Pancreas (tissue), 10 donors: ENCODE results near the gene SLFN12L. TPM values are rescaled to one million over a fixed set of nuclear protein-coding genes. Genes with fewer than 3 reads are reported as not detected.

Experiments
- ATAC-seq, 4 donors: fragments of 200-7000 bp; cut with Tn5 transposase; one replicate each; pipeline versions ENCODE4 v1.8.0 to v1.9.1; 2020; ENCODE audit warnings: mild to moderate bottlenecking in 4 of 4, moderate library complexity in 4 of 4
- DNase-seq, 6 donors: peaks; one replicate each; pipeline ENCODE4 v3.0.0-alpha.2; 2020
- FAIRE-seq: peaks from 2 replicates; lab custom pipeline; 2012; peaks lifted over from hg19 to GRCh38; lab: Jason Lieb, UNC
- H3K27ac ChIP-seq, 4 donors: fragments of 200-600 bp; sonication (generic); 1 replicate in 3 of 4; 2 replicates in 1 of 4; pipeline versions ENCODE4 v1.5.0 to v1.8.0; 2020
- H3K27me3 ChIP-seq, 4 donors: fragments of 200-600 bp; one replicate each; pipeline ENCODE4 v1.8.0; 2021
- H3K36me3 ChIP-seq, 3 donors: fragments of 200-600 bp; sonication (generic) in 1 of 3; one replicate each; pipeline versions ENCODE4 v1.5.0 to v1.8.0; 2020 to 2021
- H3K4me1 ChIP-seq, 3 donors: fragments of 200-600 bp; one replicate each; pipeline ENCODE4 v1.8.0; 2021
- H3K4me3 ChIP-seq, 4 donors: fragments of 200-600 bp; sonication (generic) in 2 of 4; one replicate each; pipeline versions ENCODE4 v1.5.0 to v1.8.0; 2020 to 2021
- H3K9me3 ChIP-seq, 4 donors: fragments of 200-600 bp; one replicate each; pipeline ENCODE4 v1.8.0; 2021
- WGBS, 2 donors: extraction: QIAGEN DNeasy Blood & Tissue Kit; methylation state at CpG; one replicate each; pipeline ENCODE4 v1.1.7; 2013; 5-methylcytosine and 5-hydroxymethylcytosine counted together
- intact Hi-C, 3 donors: fragments of 100-400 bp; cut with DNase I; formaldehyde crosslinking; loops; one replicate each; pipeline versions ENCODE4 v1.11.1 to v1.14.2; 2022
- polyA plus RNA-seq, 2 donors: library from polyadenylated mRNA; stranded (reverse); fragments of 200-250 nt; gene quantifications; one replicate each; pipeline ENCODE4 v1.2.3, GENCODE V29; 2013
- total RNA-seq, 6 donors: library from RNA; stranded (reverse); fragmentation: NEBNext Ultra II Directional in 4 of 6; extraction: Animal tissue kit (Norgen Biotek cat#: 25700) in 4 of 6; gene quantifications; one replicate each; pipeline versions ENCODE4 v1.2.1 to v1.2.4, GENCODE V29; 2021 to 2023
- TF ChIP-seq, protein P1 (sequence below), 4 donors: fragments of 200-600 bp; sonication (generic) in 3 of 4; IDR thresholded peaks; one replicate each; pipeline versions ENCODE4 v1.5.0 to v1.8.0; 2021; ENCODE audit warnings: antibody characterized with exemption in 4 of 4
- donor health status: healthy with polysubstance abuse.
- donor health status: DM: no; HTN: no; CAD: no; lungs with moderate emphysema.
- donor health status: DM: no; HTN: no; CAD: no.
- donor health status: control.
- donor health status: control.
- donor health status: Bipolar disorder and iron deficiency.
- donor health status: DM: yes; HTN: yes; CAD: no.
- donor health status: DM: no; HTN: no; CAD: no.
- donor health status: DM: no; HTN: no; CAD: no.
- donor health status: DM: yes; HTN: yes; CAD: no.

SLFN12L gene
- total and polyA plus RNA-seq, 8 donors, result 0.08 to 0.95 (median 0.23) TPM; not detected in 1

- H3K27ac ChIP-seq, result no peak overlapping the region
- peak; percentile 39 to 80 (median 76) for ATAC-seq
Measured at GRCh38 chr17:35486920-35487732, 50.4 kb downstream of the SLFN12L start.

GRCh38 chr17:35479271-35479670 lies 58.2 kb downstream of the SLFN12L start:
- no peak for ATAC-seq
- Histone ChIP-seq H3K36me3 (no peaks in the 10 kb centered on the region), H3K27ac (no peak overlapping the region), H3K4me1 (no peaks in the 10 kb centered on the region), H3K9me3 (no peaks in the 10 kb centered on the region), H3K4me3 (no peak overlapping the region), H3K27me3 (peaks cover 0 to 6% (median 3%) of the 10 kb centered on the region in 4 donors)
- WGBS, 2 donors, result 40 to 49% methylated on average over 5 of the region's 5 CpGs
- DNase-seq, result no peak
- TF ChIP-seq, protein P1, sequence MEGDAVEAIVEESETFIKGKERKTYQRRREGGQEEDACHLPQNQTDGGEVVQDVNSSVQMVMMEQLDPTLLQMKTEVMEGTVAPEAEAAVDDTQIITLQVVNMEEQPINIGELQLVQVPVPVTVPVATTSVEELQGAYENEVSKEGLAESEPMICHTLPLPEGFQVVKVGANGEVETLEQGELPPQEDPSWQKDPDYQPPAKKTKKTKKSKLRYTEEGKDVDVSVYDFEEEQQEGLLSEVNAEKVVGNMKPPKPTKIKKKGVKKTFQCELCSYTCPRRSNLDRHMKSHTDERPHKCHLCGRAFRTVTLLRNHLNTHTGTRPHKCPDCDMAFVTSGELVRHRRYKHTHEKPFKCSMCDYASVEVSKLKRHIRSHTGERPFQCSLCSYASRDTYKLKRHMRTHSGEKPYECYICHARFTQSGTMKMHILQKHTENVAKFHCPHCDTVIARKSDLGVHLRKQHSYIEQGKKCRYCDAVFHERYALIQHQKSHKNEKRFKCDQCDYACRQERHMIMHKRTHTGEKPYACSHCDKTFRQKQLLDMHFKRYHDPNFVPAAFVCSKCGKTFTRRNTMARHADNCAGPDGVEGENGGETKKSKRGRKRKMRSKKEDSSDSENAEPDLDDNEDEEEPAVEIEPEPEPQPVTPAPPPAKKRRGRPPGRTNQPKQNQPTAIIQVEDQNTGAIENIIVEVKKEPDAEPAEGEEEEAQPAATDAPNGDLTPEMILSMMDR (IDR thresholded peaks at IDR 0.05), result no peak
- intact Hi-C loops, result no loop called here
- FAIRE-seq, result no peak

More at GRCh38 chr17:35486920-35487732, 50.4 kb downstream of the SLFN12L start:
- DNase-seq, result peak in 5 of 6 donors; percentile 12 to 68 (median 34)
- no peak for FAIRE-seq
- Histone ChIP-seq H3K36me3 (no peaks in the 10 kb centered on the region), H3K9me3 (no peaks in the 10 kb centered on the region), H3K4me1 (no peaks in the 10 kb centered on the region), H3K27me3 (peaks cover 6 to 40% (median 17%) of the 10 kb centered on the region in 4 donors), H3K4me3 (peak overlapping the region; percentile 19 to 52 (median 28))
- intact Hi-C loops, result no loop called here
- 10 to 11% methylated on average over 42 of the region's 42 CpGs for WGBS, 2 donors
- TF ChIP-seq, protein P1 (IDR thresholded peaks at IDR 0.05), result no peak

DNA sequence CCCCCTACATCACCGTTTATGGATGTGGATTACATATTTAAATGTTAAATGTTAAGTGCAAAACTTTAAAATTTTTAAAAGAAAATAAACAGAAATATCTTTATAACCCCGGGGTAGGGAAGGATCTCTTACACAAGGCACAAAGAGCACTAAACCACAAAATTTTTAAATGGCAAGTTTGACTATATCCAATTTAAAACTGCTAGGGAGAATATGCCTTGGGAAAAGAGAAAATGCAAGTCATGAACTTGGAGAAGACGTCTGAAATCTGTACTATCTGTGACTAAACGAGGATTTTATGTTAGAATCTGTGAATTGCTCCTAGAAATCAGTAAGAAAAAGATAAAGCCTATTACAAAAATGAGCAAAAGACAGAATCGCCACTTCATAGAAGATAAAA lies 60.2 kb downstream of the SLFN12L start:
- no peaks in the 10 kb centered on the region for H3K9me3 ChIP-seq
- DNase-seq, result no peak
- intact Hi-C loops, result no loop called here
- peaks cover 0 to 11% (median 4%) of the 10 kb centered on the region in 4 donors for H3K27me3 ChIP-seq
- no peak for FAIRE-seq
- 45 to 51% methylated on average over 5 of the region's 5 CpGs for WGBS, 2 donors
- H3K4me3 ChIP-seq, result no peak overlapping the region
- ATAC-seq, result no peak
- H3K4me1 ChIP-seq, result no peaks in the 10 kb centered on the region
- no peak overlapping the region for H3K27ac ChIP-seq
- no peaks in the 10 kb centered on the region for H3K36me3 ChIP-seq
- TF ChIP-seq, protein P1 (IDR thresholded peaks at IDR 0.05), result no peak

DNA sequence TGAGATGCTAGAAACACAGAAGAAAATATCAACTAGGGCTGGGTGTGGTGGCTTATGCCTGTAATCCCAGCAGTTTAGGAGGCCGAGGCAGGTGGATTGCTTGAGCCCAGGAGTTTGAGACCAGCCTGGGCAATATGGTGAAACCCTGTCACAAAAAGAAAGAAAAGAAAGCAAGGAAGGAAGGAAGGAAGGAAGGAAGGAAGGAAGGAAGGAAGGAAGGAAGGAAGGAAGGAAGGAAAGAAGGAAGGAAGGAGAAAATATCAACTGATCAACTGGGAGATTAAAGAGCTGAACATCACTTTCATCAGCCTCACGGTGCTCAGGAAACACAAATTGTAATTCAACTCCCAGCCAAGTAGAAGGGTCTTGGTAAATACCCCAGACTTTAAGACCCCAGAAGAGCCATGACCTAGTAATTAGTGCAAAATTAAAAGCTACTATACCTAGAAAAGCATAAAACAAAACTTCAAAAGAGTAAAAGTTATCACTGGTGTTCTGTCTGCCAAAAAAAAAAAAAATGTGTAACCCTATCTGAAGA lies 61.1 kb downstream of the SLFN12L start:
- ATAC-seq, result no peak
- Histone ChIP-seq H3K27me3 (peaks cover 0 to 11% (median 4%) of the 10 kb centered on the region in 4 donors), H3K9me3 (no peaks in the 10 kb centered on the region), H3K4me1 (no peaks in the 10 kb centered on the region), H3K36me3 (no peaks in the 10 kb centered on the region), H3K4me3 (no peak overlapping the region), H3K27ac (no peak overlapping the region)
- intact Hi-C loops, result no loop called here
- no peak for DNase-seq
- WGBS, 2 donors, result 47 to 54% methylated on average over 2 of the region's 2 CpGs
- TF ChIP-seq, protein P1 (IDR thresholded peaks at IDR 0.05), result no peak
- no peak for FAIRE-seq

DNA sequence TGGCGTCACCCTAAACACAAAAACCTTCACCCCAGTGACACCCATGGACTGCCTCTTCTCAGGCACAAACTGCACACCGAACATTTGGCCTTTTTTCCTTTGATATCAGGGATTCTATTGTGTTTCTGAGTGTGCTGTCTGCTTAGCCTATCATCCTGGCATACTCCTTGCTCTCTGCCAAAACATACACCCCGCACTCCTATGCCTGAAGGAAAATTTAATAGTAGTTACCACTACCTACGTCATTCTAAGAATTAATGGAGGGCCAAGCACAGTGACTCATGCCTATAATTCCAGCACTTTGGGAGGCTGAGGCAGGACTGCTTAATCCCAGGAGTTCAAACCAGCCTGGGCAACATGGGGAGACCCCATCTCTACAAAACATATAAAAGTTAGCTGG lies 69.0 kb downstream of the SLFN12L start:
- H3K4me1 ChIP-seq, result no peaks in the 10 kb centered on the region
- H3K27ac ChIP-seq, result no peak overlapping the region
- DNase-seq (no peak), FAIRE-seq (no peak), ATAC-seq (no peak)
- TF ChIP-seq, protein P1 (IDR thresholded peaks at IDR 0.05), result no peak
- no peaks in the 10 kb centered on the region for H3K36me3 ChIP-seq
- no peaks in the 10 kb centered on the region for H3K27me3 ChIP-seq
- intact Hi-C loops, result no loop called here
- H3K4me3 ChIP-seq, result no peak overlapping the region
- 55 to 62% methylated on average over 4 of the region's 4 CpGs for WGBS, 2 donors
- no peaks in the 10 kb centered on the region for H3K9me3 ChIP-seq
